Measurements from ENCODE around the gene SH3PXD2A.
A peak's percentile ranks its signal among the peaks of the same experiment; 100 is the strongest.

The SH3PXD2A gene

GRCh38 chr10:103808780-103809179 is 46.6 kb downstream of the SH3PXD2A start:
- H3K27ac Mint-ChIP-seq = no peak overlapping the region
- no peak for DNase-seq
- peaks cover 8% of the 10 kb centered on the region for H3K4me1 Mint-ChIP-seq (ENCODE audit: low read depth)
- H3K9me3 Mint-ChIP-seq = no peaks in the 10 kb centered on the region
- H3K36me3 Mint-ChIP-seq (ENCODE audit: low read depth) = no peaks in the 10 kb centered on the region
- H3K27me3 Mint-ChIP-seq = no peaks in the 10 kb centered on the region
- no peak overlapping the region for H3K4me3 Mint-ChIP-seq

GRCh38 chr10:103807996-103808395 is 47.4 kb downstream of the SH3PXD2A start:
- Mint-ChIP-seq H3K4me3 (no peak overlapping the region), H3K4me1 (ENCODE audit: low read depth) (peaks cover 13% of the 10 kb centered on the region), H3K9me3 (no peaks in the 10 kb centered on the region), H3K27me3 (no peaks in the 10 kb centered on the region), H3K36me3 (ENCODE audit: low read depth) (no peaks in the 10 kb centered on the region), H3K27ac (no peak overlapping the region)
- DNase-seq = no peak

GRCh38 chr10:103806395-103807187 is 48.8 kb downstream of the SH3PXD2A start:
- H3K36me3 Mint-ChIP-seq (ENCODE audit: low read depth) = no peaks in the 10 kb centered on the region

GRCh38 chr10:103805781-103806180 is 49.6 kb downstream of the SH3PXD2A start:
- Mint-ChIP-seq H3K27me3 (no peaks in the 10 kb centered on the region), H3K36me3 (ENCODE audit: low read depth) (no peaks in the 10 kb centered on the region), H3K9me3 (no peaks in the 10 kb centered on the region), H3K4me3 (no peak overlapping the region), H3K27ac (no peak overlapping the region), H3K4me1 (ENCODE audit: low read depth) (peaks cover 21% of the 10 kb centered on the region)
- no peak for DNase-seq

More at GRCh38 chr10:103806395-103807187, 48.8 kb downstream of the SH3PXD2A start:
- Mint-ChIP-seq H3K4me1 (ENCODE audit: low read depth) (peaks cover 16% of the 10 kb centered on the region), H3K27ac (no peak overlapping the region), H3K9me3 (no peaks in the 10 kb centered on the region), H3K27me3 (no peaks in the 10 kb centered on the region), H3K4me3 (no peak overlapping the region)
- DNase-seq = no peak

- Mint-ChIP-seq H3K36me3 (ENCODE audit: low read depth) (no peaks in the 10 kb centered on the region), H3K27ac (no peak overlapping the region), H3K4me3 (no peak overlapping the region)
These were observed 50.5 kb downstream of the SH3PXD2A start for GRCh38 chr10:103804871-103805270.

GRCh38 chr10:103803941-103804340 is 51.4 kb downstream of the SH3PXD2A start:
- DNase-seq = no peak
- H3K27ac Mint-ChIP-seq = no peak overlapping the region
- H3K9me3 Mint-ChIP-seq = no peaks in the 10 kb centered on the region
- H3K4me3 Mint-ChIP-seq = no peak overlapping the region
- no peaks in the 10 kb centered on the region for H3K36me3 Mint-ChIP-seq (ENCODE audit: low read depth)
- H3K4me1 Mint-ChIP-seq (ENCODE audit: low read depth) = peaks cover 29% of the 10 kb centered on the region
- H3K27me3 Mint-ChIP-seq = no peaks in the 10 kb centered on the region

More at GRCh38 chr10:103804871-103805270, 50.5 kb downstream of the SH3PXD2A start:
- H3K9me3 Mint-ChIP-seq = no peaks in the 10 kb centered on the region
- peaks cover 29% of the 10 kb centered on the region for H3K4me1 Mint-ChIP-seq (ENCODE audit: low read depth)
- no peak for DNase-seq
- H3K27me3 Mint-ChIP-seq = no peaks in the 10 kb centered on the region

- Mint-ChIP-seq H3K4me1 (ENCODE audit: low read depth) (peaks cover 29% of the 10 kb centered on the region), H3K36me3 (ENCODE audit: low read depth) (no peaks in the 10 kb centered on the region), H3K9me3 (no peaks in the 10 kb centered on the region), H3K27ac (no peak overlapping the region), H3K4me3 (no peak overlapping the region), H3K27me3 (no peaks in the 10 kb centered on the region)
- DNase-seq = no peak
These were observed 52.6 kb downstream of the SH3PXD2A start for GRCh38 chr10:103802637-103803353.

- H3K36me3 Mint-ChIP-seq (ENCODE audit: low read depth) = no peaks in the 10 kb centered on the region
- H3K27ac Mint-ChIP-seq = no peak overlapping the region
- H3K27me3 Mint-ChIP-seq = no peaks in the 10 kb centered on the region
- no peak for DNase-seq
- H3K9me3 Mint-ChIP-seq = no peaks in the 10 kb centered on the region
- H3K4me3 Mint-ChIP-seq = no peak overlapping the region
- peaks cover 29% of the 10 kb centered on the region for H3K4me1 Mint-ChIP-seq (ENCODE audit: low read depth)
These were observed 53.3 kb downstream of the SH3PXD2A start for GRCh38 chr10:103802081-103802480.

GRCh38 chr10:103800789-103801540 is 54.4 kb downstream of the SH3PXD2A start:
- peaks cover 29% of the 10 kb centered on the region for H3K4me1 Mint-ChIP-seq (ENCODE audit: low read depth)
- H3K4me3 Mint-ChIP-seq = no peak overlapping the region
- peak; percentile 43 for DNase-seq
- H3K9me3 Mint-ChIP-seq = no peaks in the 10 kb centered on the region
- H3K27me3 Mint-ChIP-seq = no peaks in the 10 kb centered on the region
- H3K27ac Mint-ChIP-seq = peak overlapping the region; percentile 9
- H3K36me3 Mint-ChIP-seq (ENCODE audit: low read depth) = no peaks in the 10 kb centered on the region

- no peak for DNase-seq
- Mint-ChIP-seq H3K9me3 (no peaks in the 10 kb centered on the region), H3K4me1 (ENCODE audit: low read depth) (peaks cover 29% of the 10 kb centered on the region), H3K27ac (no peak overlapping the region), H3K27me3 (no peaks in the 10 kb centered on the region), H3K4me3 (no peak overlapping the region), H3K36me3 (ENCODE audit: low read depth) (no peaks in the 10 kb centered on the region)
These were observed 55.3 kb downstream of the SH3PXD2A start for GRCh38 chr10:103800089-103800488.

GRCh38 chr10:103799341-103799740 is 56.0 kb downstream of the SH3PXD2A start:
- Mint-ChIP-seq H3K4me1 (ENCODE audit: low read depth) (peaks cover 27% of the 10 kb centered on the region), H3K27ac (no peak overlapping the region), H3K36me3 (ENCODE audit: low read depth) (no peaks in the 10 kb centered on the region), H3K27me3 (no peaks in the 10 kb centered on the region), H3K4me3 (no peak overlapping the region), H3K9me3 (no peaks in the 10 kb centered on the region)
- no peak for DNase-seq

- no peaks in the 10 kb centered on the region for H3K9me3 Mint-ChIP-seq
- H3K36me3 Mint-ChIP-seq (ENCODE audit: low read depth) = no peaks in the 10 kb centered on the region
- H3K27me3 Mint-ChIP-seq = no peaks in the 10 kb centered on the region
- no peak overlapping the region for H3K4me3 Mint-ChIP-seq
- peaks cover 19% of the 10 kb centered on the region for H3K4me1 Mint-ChIP-seq (ENCODE audit: low read depth)
- H3K27ac Mint-ChIP-seq = no peak overlapping the region
- DNase-seq = no peak
These were observed 56.9 kb downstream of the SH3PXD2A start for GRCh38 chr10:103798511-103798910.

GRCh38 chr10:103797857-103798256 is 57.5 kb downstream of the SH3PXD2A start:
- Mint-ChIP-seq H3K9me3 (no peaks in the 10 kb centered on the region), H3K27me3 (no peaks in the 10 kb centered on the region), H3K27ac (no peak overlapping the region), H3K4me3 (no peak overlapping the region), H3K4me1 (ENCODE audit: low read depth) (peaks cover 16% of the 10 kb centered on the region), H3K36me3 (ENCODE audit: low read depth) (no peaks in the 10 kb centered on the region)
- no peak for DNase-seq

GRCh38 chr10:103795634-103796270 is 59.6 kb downstream of the SH3PXD2A start:
- Mint-ChIP-seq H3K27me3 (no peaks in the 10 kb centered on the region), H3K9me3 (no peaks in the 10 kb centered on the region), H3K27ac (no peak overlapping the region), H3K4me1 (ENCODE audit: low read depth) (peaks cover 7% of the 10 kb centered on the region), H3K36me3 (ENCODE audit: low read depth) (no peaks in the 10 kb centered on the region), H3K4me3 (no peak overlapping the region)
- DNase-seq = no peak
